GM12891 (cell line): Measurements from ENCODE around the gene NAPB.

ENCODE experiments used
- POLR2A ChIP-seq: IDR thresholded peaks from 2 replicates; pipeline ENCODE4 v1.6.1; 2011; ENCODE audit warnings: low read depth, low read length, control low read depth
- POLR2AphosphoS5 ChIP-seq: IDR thresholded peaks from 2 replicates; pipeline ENCODE4 v1.6.1; 2011; ENCODE audit warnings: low read depth, low read length, control low read depth
- TAF1 ChIP-seq: IDR thresholded peaks from 2 replicates; pipeline ENCODE4 v1.6.1; 2011; ENCODE audit warnings: low read depth, low read length, control low read depth

GRCh38 chr20:23415555-23415954, 5.7 kb downstream of the NAPB start:
- TF ChIP-seq POLR2AphosphoS5 = no peak
- TF ChIP-seq TAF1 = no peak
- no peak for TF ChIP-seq POLR2A
